ENCODE data around the gene CRYBG1. TPM values are rescaled to one million over a fixed set of nuclear protein-coding genes. Genes with fewer than 3 reads are reported as not detected.

Gene CRYBG1
- total and polyA plus RNA-seq, 10 of the 15 experiments (the other 5 are each of a cell fraction or from before 2014, with no cell fraction given), result 6.5 to 57.0 (median 25.2) TPM

- TF ChIP-seq NKRF (conservative IDR thresholded peaks at IDR 0.05), result no peak
- TF ChIP-seq SRF (IDR thresholded peaks at IDR 0.05; ENCODE audit: low read depth in 2 of 2, low read length in 2 of 2), result no peak
- no peak for TF ChIP-seq DPF2 (IDR thresholded peaks at IDR 0.05)
Measured at GRCh38 chr6:106608080-106608668, 247.7 kb downstream of the CRYBG1 start (continued).

GRCh38 chr6:106609699-106610098 lies 249.2 kb downstream of the CRYBG1 start:
- Histone ChIP-seq H3K36me3 (ENCODE audit: control insufficient read depth in 2 of 2, insufficient read depth in 2 of 2, low read length in 1 of 2) (no peaks in the 10 kb centered on the region), H4K20me1 (ENCODE audit: control insufficient read depth, insufficient read depth) (no peaks in the 10 kb centered on the region), H3K9ac (ENCODE audit: control insufficient read depth, insufficient read depth, low read length) (no peak overlapping the region), H3K4me2 (ENCODE audit: control insufficient read depth, insufficient read depth) (no peak overlapping the region), H3K79me2 (ENCODE audit: control insufficient read depth, insufficient read depth, low read length) (no peaks in the 10 kb centered on the region), H3K27ac (ENCODE audit: control insufficient read depth, insufficient read depth) (no peak overlapping the region), H2AFZ (ENCODE audit: control insufficient read depth, low read depth, low read length) (no peak overlapping the region), H3K27me3 (replicated peaks in 1 of 2; ENCODE audit: control insufficient read depth in 2 of 2, insufficient read depth in 2 of 2, low read length in 1 of 2) (no peaks in the 10 kb centered on the region), H3K4me3 (no peak overlapping the region), H3K4me1 (ENCODE audit: control insufficient read depth, insufficient read depth, low read length) (no peaks in the 10 kb centered on the region; the same call in 1 of the 2 replicates), H3K9me3 (replicated peaks; ENCODE audit: control insufficient read depth, insufficient read depth, low read length) (no peaks in the 10 kb centered on the region)
- no TSS peak for BruUV-seq (replicated peaks)
- WGBS (ENCODE audit: insufficient coverage, insufficient replicate concordance, low lambda C conversion rate, missing lambda C conversion rate), result 61% methylated on average over 6 of the region's 6 CpGs
- POLR2A ChIA-PET, result no interaction called here
- DNase-seq (ENCODE audit: low read depth, low spot score) (no peak), FAIRE-seq (no peak), ATAC-seq (peak; percentile 90)
- intact Hi-C loops (cut with micrococcal nuclease; ENCODE audit: unreplicated experiment), result loop anchor here (1.0 kb wide), 1 partner anchor 79 kb away; no protein-coding TSS in a partner anchor
- SMC1A ChIA-PET (ENCODE audit: uncharacterized antibody, unreplicated experiment), result interaction anchor here (0.6 to 4.6 kb wide), 23 partner anchors 11 to 388 kb away, joined by 3 to 35 read pairs (median 4); no protein-coding TSS in a partner anchor
- in situ Hi-C loops (cut with MboI), result loop anchor here (5.0 kb wide), 1 partner anchor 373 kb away; no protein-coding TSS in a partner anchor
- RAD21 ChIA-PET (ENCODE audit: unreplicated experiment), result interaction anchor here (0.5 to 2.5 kb wide), 13 partner anchors 16 to 388 kb away, joined by 3 to 20 read pairs (median 5); no protein-coding TSS in a partner anchor
- CTCF ChIA-PET, result interaction anchor here (0.6 to 4.4 kb wide), 29 partner anchors 8 to 1178 kb away, joined by 3 to 85 read pairs (median 4); partner anchors contain the start of gene CD24
- TF ChIP-seq SMC3 (IDR thresholded peaks at IDR 0.05; ENCODE audit: borderline replicate concordance, low read length) (peak; percentile 71), CTCF (IDR thresholded peaks at IDR 0.05 in 2 of 3, conservative IDR thresholded peaks at IDR 0.05 in 1 of 3; ENCODE audit: control insufficient read depth in 2 of 3, extremely low read depth in 1 of 3, insufficient read depth in 1 of 3, low read depth in 3 of 3, low read length in 3 of 3) (peak; percentile 49 to 55 (median 50); a peak in 5 of 6 replicates), CBX3 (IDR thresholded peaks at IDR 0.05; ENCODE audit: borderline replicate concordance, low read depth) (no peak), RAD21 (IDR thresholded peaks at IDR 0.05; ENCODE audit: insufficient read depth, low read depth, low read length) (peak; percentile 71)
